NT2/D1 (cell line): ENCODE measurements around the gene ROBO2.

ENCODE experiments used
- SUZ12 ChIP-seq: IDR thresholded peaks from 2 replicates; pipeline ENCODE4 v1.6.1; 2011; ENCODE audit not compliant: insufficient read length, insufficient read depth; ENCODE audit errors: extremely low read depth
- YY1 ChIP-seq: IDR thresholded peaks from 2 replicates; pipeline ENCODE4 v1.6.1; 2011; ENCODE audit not compliant: insufficient read length, insufficient read depth
- ZNF274 ChIP-seq: IDR thresholded peaks from 2 replicates; pipeline ENCODE4 v1.6.1; 2011; ENCODE audit warnings: mild to moderate bottlenecking, low read depth, low read length

DNA sequence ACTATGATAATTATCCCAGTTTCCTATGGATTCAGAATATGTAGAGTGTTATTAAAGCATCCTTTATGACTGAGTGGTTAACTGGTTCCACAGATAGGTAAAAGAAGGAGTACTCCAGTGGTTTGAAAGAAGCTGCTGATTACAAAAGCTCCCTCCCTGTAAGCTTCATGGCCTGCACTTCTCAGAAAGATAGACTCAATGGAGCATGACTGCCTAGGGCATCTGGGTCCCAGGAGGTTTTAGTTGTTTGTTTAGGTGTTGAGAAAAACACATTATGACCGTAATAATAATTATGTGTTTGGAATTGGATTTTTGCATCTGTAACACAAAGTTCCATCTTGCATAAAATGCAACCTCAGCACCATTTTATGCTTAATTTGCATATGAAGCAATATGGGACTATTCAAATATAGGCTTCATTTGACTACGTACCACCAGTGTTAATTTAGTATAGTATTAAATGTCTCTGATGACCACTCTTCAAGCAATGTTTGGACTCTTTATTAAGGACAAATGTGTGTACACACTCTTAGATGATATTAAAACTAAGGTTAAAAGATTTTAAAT, 121.1 kb downstream of the ROBO2 start:
- no peak for TF ChIP-seq ZNF274
- TF ChIP-seq SUZ12: no peak
- TF ChIP-seq YY1: no peak
